ENCODE data around the gene IAH1. TPM values are rescaled to one million over a fixed set of nuclear protein-coding genes. Genes with fewer than 3 reads are reported as not detected.

The IAH1 gene
- total and polyA plus RNA-seq, 4 donors: 45.6 to 72.9 (median 58.5) TPM

DNA sequence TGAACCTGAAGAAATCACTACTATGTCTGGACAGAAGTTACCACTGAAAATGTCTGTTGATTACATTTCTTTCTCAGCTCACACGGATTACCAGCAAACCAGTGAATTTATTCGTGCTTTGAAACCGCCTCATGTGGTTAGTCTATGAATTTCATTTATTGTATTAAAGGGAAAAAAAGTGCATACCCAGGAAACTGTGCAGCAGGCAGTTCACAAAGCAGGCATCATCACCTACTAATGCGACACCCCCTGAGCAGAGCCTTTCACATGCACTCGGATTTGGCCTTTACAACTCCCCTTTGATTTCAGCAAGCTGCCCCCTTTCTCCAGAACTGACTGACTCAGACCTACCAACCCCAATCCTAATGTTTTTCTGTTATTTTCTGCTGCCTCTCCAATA is 30.8 kb upstream of the IAH1 start:
- WGBS, 2 donors: 92 to 93% methylated on average over 5 of the region's 5 CpGs
- Histone ChIP-seq H3K4me1 (ENCODE audit: control insufficient read depth in 1 of 2, insufficient read depth in 2 of 2, low read length in 2 of 2) (no peaks in the 10 kb centered on the region), H3K4me3 (ENCODE audit: low read length in 2 of 2) (no peak overlapping the region), H3K27me3 (ENCODE audit: control insufficient read depth in 1 of 2, insufficient read depth in 2 of 2, low read length in 1 of 2) (no peaks in the 10 kb centered on the region), H3K9me3 (ENCODE audit: control insufficient read depth, low read length) (no peaks in the 10 kb centered on the region), H3K36me3 (ENCODE audit: control insufficient read depth in 1 of 2, insufficient read depth in 2 of 2, low read length in 1 of 2) (peaks cover 0 to 5% of the 10 kb centered on the region in 2 donors), H3K27ac (ENCODE audit: low read depth in 1 of 2, low read length in 2 of 2) (no peak overlapping the region)
- DNase-seq: no peak
- no peak for ATAC-seq (ENCODE audit: low FRiP score)
- intact Hi-C loops (cut with DNase I): no loop called here

GRCh38 chr2:9445089-9445488 is 29.3 kb upstream of the IAH1 start:
- H3K27ac ChIP-seq (ENCODE audit: low read depth in 1 of 2, low read length in 2 of 2): no peak overlapping the region
- no peaks in the 10 kb centered on the region for H3K4me1 ChIP-seq (ENCODE audit: control insufficient read depth in 1 of 2, insufficient read depth in 2 of 2, low read length in 2 of 2)
- intact Hi-C loops (cut with DNase I): no loop called here
- H3K9me3 ChIP-seq (ENCODE audit: control insufficient read depth, low read length): no peaks in the 10 kb centered on the region
- no peak for ATAC-seq (ENCODE audit: low FRiP score)
- WGBS, 2 donors: 91 to 94% methylated on average over 7 of the region's 7 CpGs
- no peaks in the 10 kb centered on the region for H3K27me3 ChIP-seq (ENCODE audit: control insufficient read depth in 1 of 2, insufficient read depth in 2 of 2, low read length in 1 of 2)
- no peak for DNase-seq
- H3K4me3 ChIP-seq (ENCODE audit: low read length in 2 of 2): no peak overlapping the region
- H3K36me3 ChIP-seq (ENCODE audit: control insufficient read depth in 1 of 2, insufficient read depth in 2 of 2, low read length in 1 of 2): peaks cover 0 to 5% of the 10 kb centered on the region in 2 donors

GRCh38 chr2:9451231-9451630 is 23.1 kb upstream of the IAH1 start:
- no peaks in the 10 kb centered on the region for H3K4me1 ChIP-seq (ENCODE audit: control insufficient read depth in 1 of 2, insufficient read depth in 2 of 2, low read length in 2 of 2)
- DNase-seq (no peak), ATAC-seq (ENCODE audit: low FRiP score) (no peak)
- 94 to 99% methylated on average over 1 of the region's 1 CpG for WGBS, 2 donors
- no peak overlapping the region for H3K4me3 ChIP-seq (ENCODE audit: low read length in 2 of 2)
- H3K9me3 ChIP-seq (ENCODE audit: control insufficient read depth, low read length): no peaks in the 10 kb centered on the region
- H3K27ac ChIP-seq (ENCODE audit: low read depth in 1 of 2, low read length in 2 of 2): no peak overlapping the region
- H3K27me3 ChIP-seq (ENCODE audit: control insufficient read depth in 1 of 2, insufficient read depth in 2 of 2, low read length in 1 of 2): no peaks in the 10 kb centered on the region
- intact Hi-C loops (cut with DNase I): no loop called here
- peaks cover 0 to 2% of the 10 kb centered on the region in 2 donors for H3K36me3 ChIP-seq (ENCODE audit: control insufficient read depth in 1 of 2, insufficient read depth in 2 of 2, low read length in 1 of 2)

GRCh38 chr2:9460441-9461017 is 13.8 kb upstream of the IAH1 start:
- Histone ChIP-seq H3K4me1 (ENCODE audit: control insufficient read depth in 1 of 2, insufficient read depth in 2 of 2, low read length in 2 of 2) (no peaks in the 10 kb centered on the region), H3K27ac (ENCODE audit: low read depth in 1 of 2, low read length in 2 of 2) (no peak overlapping the region), H3K9me3 (ENCODE audit: control insufficient read depth, low read length) (no peaks in the 10 kb centered on the region), H3K27me3 (ENCODE audit: control insufficient read depth in 1 of 2, insufficient read depth in 2 of 2, low read length in 1 of 2) (no peaks in the 10 kb centered on the region), H3K4me3 (ENCODE audit: low read length in 2 of 2) (no peak overlapping the region), H3K36me3 (ENCODE audit: control insufficient read depth in 1 of 2, insufficient read depth in 2 of 2, low read length in 1 of 2) (peaks cover 0 to 7% of the 10 kb centered on the region in 2 donors)
- no peak for DNase-seq
- intact Hi-C loops (cut with DNase I): no loop called here
- 90 to 99% methylated on average over 3 of the region's 3 CpGs for WGBS, 2 donors
- no peak for ATAC-seq (ENCODE audit: low FRiP score)

- intact Hi-C loops (cut with DNase I): no loop called here
- ATAC-seq (ENCODE audit: low FRiP score): no peak
- H3K36me3 ChIP-seq (ENCODE audit: control insufficient read depth in 1 of 2, insufficient read depth in 2 of 2, low read length in 1 of 2): peaks cover 0 to 7% of the 10 kb centered on the region in 2 donors
- WGBS, 2 donors: 91 to 93% methylated on average over 3 of the region's 3 CpGs
- H3K4me1 ChIP-seq (ENCODE audit: control insufficient read depth in 1 of 2, insufficient read depth in 2 of 2, low read length in 2 of 2): no peaks in the 10 kb centered on the region
- no peaks in the 10 kb centered on the region for H3K27me3 ChIP-seq (ENCODE audit: control insufficient read depth in 1 of 2, insufficient read depth in 2 of 2, low read length in 1 of 2)
- no peak for DNase-seq
- H3K4me3 ChIP-seq (ENCODE audit: low read length in 2 of 2): no peak overlapping the region
- H3K9me3 ChIP-seq (ENCODE audit: control insufficient read depth, low read length): no peaks in the 10 kb centered on the region
- no peak overlapping the region for H3K27ac ChIP-seq (ENCODE audit: low read depth in 1 of 2, low read length in 2 of 2)
These were observed 13.3 kb upstream of the IAH1 start for GRCh38 chr2:9461079-9461478.

GRCh38 chr2:9462313-9462712 is 12.0 kb upstream of the IAH1 start:
- no peak overlapping the region for H3K4me3 ChIP-seq (ENCODE audit: low read length in 2 of 2)
- intact Hi-C loops (cut with DNase I): no loop called here
- DNase-seq (no peak), ATAC-seq (ENCODE audit: low FRiP score) (no peak)
- peaks cover 0 to 7% of the 10 kb centered on the region in 2 donors for H3K36me3 ChIP-seq (ENCODE audit: control insufficient read depth in 1 of 2, insufficient read depth in 2 of 2, low read length in 1 of 2)
- WGBS, 2 donors: 75 to 85% methylated on average over 5 of the region's 5 CpGs
- H3K9me3 ChIP-seq (ENCODE audit: control insufficient read depth, low read length): no peaks in the 10 kb centered on the region
- H3K27me3 ChIP-seq (ENCODE audit: control insufficient read depth in 1 of 2, insufficient read depth in 2 of 2, low read length in 1 of 2): no peaks in the 10 kb centered on the region
- no peaks in the 10 kb centered on the region for H3K4me1 ChIP-seq (ENCODE audit: control insufficient read depth in 1 of 2, insufficient read depth in 2 of 2, low read length in 2 of 2)
- H3K27ac ChIP-seq (ENCODE audit: low read depth in 1 of 2, low read length in 2 of 2): no peak overlapping the region

DNA sequence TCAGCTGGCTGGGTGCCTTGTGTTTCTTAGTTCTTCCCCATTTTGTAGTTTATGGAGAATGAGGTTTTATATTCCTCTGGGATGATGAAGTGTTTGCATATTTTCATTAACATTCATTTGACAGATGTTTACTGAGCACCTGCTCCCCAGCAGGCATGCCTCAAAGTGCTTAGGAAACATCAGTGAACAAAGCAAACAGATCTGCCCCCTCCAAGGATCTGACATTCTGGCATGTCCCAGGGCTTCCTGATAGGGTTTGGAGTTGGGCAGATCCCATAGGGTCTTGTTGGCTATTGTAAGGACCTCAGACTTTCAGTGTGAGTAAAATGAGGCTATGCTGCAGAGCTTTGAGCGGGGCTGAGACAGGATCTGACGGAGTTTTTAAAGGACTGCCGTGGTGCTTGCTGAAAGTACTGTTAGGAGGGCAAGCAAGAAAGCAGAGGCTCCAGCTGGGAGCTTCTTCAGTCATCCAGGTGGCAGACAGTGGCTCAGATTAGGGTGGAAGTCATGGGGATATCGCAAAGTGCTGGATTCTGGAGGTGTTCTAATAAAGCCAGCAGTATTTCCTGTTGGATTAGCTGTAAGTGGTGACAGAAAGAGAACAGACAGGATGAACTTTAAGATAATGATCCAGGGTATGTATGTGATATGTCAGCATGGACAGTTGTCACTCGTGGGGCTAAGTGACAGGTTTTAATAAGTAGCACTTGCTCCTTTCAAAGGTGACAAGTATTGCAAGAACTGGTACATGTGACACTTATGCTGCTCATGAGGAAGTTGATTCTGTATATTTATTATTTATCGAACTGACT is 11.3 kb upstream of the IAH1 start:
- H3K4me3 ChIP-seq (ENCODE audit: low read length in 2 of 2): no peak overlapping the region
- H3K4me1 ChIP-seq (ENCODE audit: control insufficient read depth in 1 of 2, insufficient read depth in 2 of 2, low read length in 2 of 2): no peaks in the 10 kb centered on the region
- intact Hi-C loops (cut with DNase I): no loop called here
- peaks cover 0 to 7% of the 10 kb centered on the region in 2 donors for H3K36me3 ChIP-seq (ENCODE audit: control insufficient read depth in 1 of 2, insufficient read depth in 2 of 2, low read length in 1 of 2)
- DNase-seq: peak in 1 of 2 donors; percentile 12
- no peak for ATAC-seq (ENCODE audit: low FRiP score)
- WGBS, 2 donors: 90 to 91% methylated on average over 6 of the region's 6 CpGs
- H3K27me3 ChIP-seq (ENCODE audit: control insufficient read depth in 1 of 2, insufficient read depth in 2 of 2, low read length in 1 of 2): no peaks in the 10 kb centered on the region
- no peak overlapping the region for H3K27ac ChIP-seq (ENCODE audit: low read depth in 1 of 2, low read length in 2 of 2)
- no peaks in the 10 kb centered on the region for H3K9me3 ChIP-seq (ENCODE audit: control insufficient read depth, low read length)

- H3K4me1 ChIP-seq (ENCODE audit: control insufficient read depth in 1 of 2, insufficient read depth in 2 of 2, low read length in 2 of 2): no peaks in the 10 kb centered on the region
- no peak overlapping the region for H3K27ac ChIP-seq (ENCODE audit: low read depth in 1 of 2, low read length in 2 of 2)
- no peaks in the 10 kb centered on the region for H3K9me3 ChIP-seq (ENCODE audit: control insufficient read depth, low read length)
- intact Hi-C loops (cut with DNase I): no loop called here
- peaks cover 0 to 7% of the 10 kb centered on the region in 2 donors for H3K36me3 ChIP-seq (ENCODE audit: control insufficient read depth in 1 of 2, insufficient read depth in 2 of 2, low read length in 1 of 2)
- peak in 1 of 2 donors; percentile 44 for DNase-seq
- ATAC-seq (ENCODE audit: low FRiP score): no peak
- H3K27me3 ChIP-seq (ENCODE audit: control insufficient read depth in 1 of 2, insufficient read depth in 2 of 2, low read length in 1 of 2): no peaks in the 10 kb centered on the region
- H3K4me3 ChIP-seq (ENCODE audit: low read length in 2 of 2): no peak overlapping the region
- WGBS, 2 donors: 71 to 84% methylated on average over 7 of the region's 7 CpGs
These were observed 10.7 kb upstream of the IAH1 start for GRCh38 chr2:9463698-9464034.

- Histone ChIP-seq H3K9me3 (ENCODE audit: control insufficient read depth, low read length) (no peaks in the 10 kb centered on the region), H3K4me3 (ENCODE audit: low read length in 2 of 2) (no peak overlapping the region), H3K27ac (ENCODE audit: low read depth in 1 of 2, low read length in 2 of 2) (no peak overlapping the region), H3K36me3 (ENCODE audit: control insufficient read depth in 1 of 2, insufficient read depth in 2 of 2, low read length in 1 of 2) (peaks cover 0 to 7% of the 10 kb centered on the region in 2 donors), H3K27me3 (ENCODE audit: control insufficient read depth in 1 of 2, insufficient read depth in 2 of 2, low read length in 1 of 2) (no peaks in the 10 kb centered on the region), H3K4me1 (ENCODE audit: control insufficient read depth in 1 of 2, insufficient read depth in 2 of 2, low read length in 2 of 2) (no peaks in the 10 kb centered on the region)
- DNase-seq: peak in 1 of 2 donors; percentile 2
- 82 to 90% methylated on average over 7 of the region's 7 CpGs for WGBS, 2 donors
- intact Hi-C loops (cut with DNase I): no loop called here
- ATAC-seq (ENCODE audit: low FRiP score): no peak
These were observed 9.2 kb upstream of the IAH1 start for GRCh38 chr2:9465170-9465569.
